Measurements from ENCODE around the gene SORCS3. TPM values are rescaled to one million over a fixed set of nuclear protein-coding genes. Genes with fewer than 3 reads are reported as not detected.

Gene SORCS3
- polyA plus RNA-seq, 4 donors = 3.2 to 4.0 (median 3.7) TPM

DNA sequence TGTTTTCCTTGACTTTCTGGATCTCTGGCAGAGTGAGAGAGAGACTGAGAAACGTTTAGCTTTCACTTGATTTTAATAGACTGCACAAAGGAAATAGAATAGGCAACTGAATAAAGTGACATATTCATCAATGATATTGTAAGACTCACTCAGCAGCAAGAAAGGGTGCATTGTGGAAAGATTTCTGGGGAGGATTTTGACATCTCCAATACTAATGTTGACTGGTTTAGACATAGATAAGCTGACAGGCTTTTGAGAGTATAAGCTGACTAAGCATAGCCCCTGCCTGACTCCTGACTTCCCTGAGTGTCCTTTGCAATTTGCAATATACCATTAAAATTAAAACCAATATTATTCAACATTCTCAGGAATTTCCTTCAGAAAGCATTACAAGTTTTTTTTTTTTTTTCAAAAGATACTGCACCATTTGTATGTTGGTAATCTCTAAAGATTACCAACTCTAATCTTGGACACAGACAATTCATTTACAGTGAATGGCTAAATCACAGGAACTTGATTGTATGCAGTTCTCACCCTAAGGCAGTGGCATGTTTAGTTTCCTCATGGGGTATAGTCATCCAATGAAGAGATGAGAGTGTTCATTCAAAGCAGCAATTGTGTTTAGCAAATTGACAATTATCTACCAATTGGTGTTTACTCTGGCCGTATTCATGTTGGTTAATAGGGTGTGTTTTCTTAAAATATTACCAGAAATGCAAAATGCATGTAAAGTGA is 325.6 kb downstream of the SORCS3 start:
- no peak for DNase-seq (ENCODE audit: low read depth in 4 of 4, low spot score in 3 of 4)

- no peak for DNase-seq (ENCODE audit: low read depth in 4 of 4, low spot score in 3 of 4)
Observed at GRCh38 chr10:104980368-104980767, 339.3 kb downstream of the SORCS3 start.

DNA sequence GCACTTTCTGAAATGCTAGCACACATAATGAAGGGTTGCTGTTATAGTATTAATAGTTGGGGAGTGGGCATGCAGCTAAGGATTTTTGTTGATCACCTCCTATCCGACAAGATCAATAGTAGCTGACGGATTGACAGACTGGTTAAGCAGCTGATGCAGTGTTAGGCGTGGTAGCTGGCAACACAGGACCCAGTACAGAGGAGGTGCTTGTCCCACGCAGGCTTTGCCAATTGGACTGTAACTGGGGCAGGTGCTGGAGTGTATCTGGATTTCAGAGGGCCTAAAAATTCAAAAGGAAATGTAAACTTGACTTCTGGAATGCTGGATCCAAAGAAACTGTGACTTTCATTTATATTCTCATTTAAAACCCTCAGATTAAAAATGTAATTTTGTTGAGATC is 340.9 kb downstream of the SORCS3 start:
- no peak for DNase-seq (ENCODE audit: low read depth in 4 of 4, low spot score in 3 of 4)

GRCh38 chr10:104988686-104989085 is 347.6 kb downstream of the SORCS3 start:
- no peak for DNase-seq (ENCODE audit: low read depth in 4 of 4, low spot score in 3 of 4)

DNA sequence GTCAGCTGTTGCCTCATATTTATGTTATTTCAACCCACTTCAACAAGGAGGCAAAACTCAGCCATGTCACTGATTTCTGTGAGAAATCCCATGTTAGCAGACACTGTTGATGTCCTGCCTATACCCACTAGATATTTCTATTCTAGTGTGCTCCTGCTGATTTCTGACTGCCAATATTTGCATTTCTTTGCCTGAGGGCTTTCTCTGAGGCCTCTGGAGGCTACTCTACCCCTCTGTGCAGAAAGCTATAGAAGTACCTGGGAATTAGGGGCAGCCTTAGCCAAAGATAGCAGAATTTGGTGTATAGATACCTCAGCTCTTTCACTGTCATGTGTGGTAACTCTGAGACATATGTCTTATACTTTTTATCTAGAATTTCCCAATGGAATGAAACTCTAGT is 348.8 kb downstream of the SORCS3 start:
- no peak for DNase-seq (ENCODE audit: low read depth in 4 of 4, low spot score in 3 of 4)

DNA sequence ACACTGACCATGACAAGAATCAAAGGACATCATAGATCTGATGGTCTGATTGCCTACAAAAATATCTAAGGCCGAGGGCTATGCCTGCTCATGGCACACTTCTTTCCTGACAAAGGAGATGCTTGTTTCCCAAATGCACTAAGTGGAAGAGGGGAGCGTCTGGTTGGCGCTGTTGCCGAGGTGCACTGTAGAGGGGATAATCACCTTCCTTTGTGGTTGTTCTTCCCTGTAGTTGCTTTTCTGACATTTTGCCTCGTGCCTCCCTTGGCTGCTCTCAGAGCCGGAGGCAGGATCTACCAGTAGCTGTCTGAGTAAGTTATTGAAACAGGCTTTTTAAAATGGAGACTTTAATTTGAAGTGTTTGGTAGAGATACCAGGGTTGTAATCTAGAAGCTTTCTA is 352.0 kb downstream of the SORCS3 start:
- no peak for DNase-seq (ENCODE audit: low read depth in 4 of 4, low spot score in 3 of 4)

- DNase-seq (ENCODE audit: low read depth in 4 of 4, low spot score in 3 of 4) = no peak
Observed at GRCh38 chr10:105001269-105001668, 360.2 kb downstream of the SORCS3 start.

DNA sequence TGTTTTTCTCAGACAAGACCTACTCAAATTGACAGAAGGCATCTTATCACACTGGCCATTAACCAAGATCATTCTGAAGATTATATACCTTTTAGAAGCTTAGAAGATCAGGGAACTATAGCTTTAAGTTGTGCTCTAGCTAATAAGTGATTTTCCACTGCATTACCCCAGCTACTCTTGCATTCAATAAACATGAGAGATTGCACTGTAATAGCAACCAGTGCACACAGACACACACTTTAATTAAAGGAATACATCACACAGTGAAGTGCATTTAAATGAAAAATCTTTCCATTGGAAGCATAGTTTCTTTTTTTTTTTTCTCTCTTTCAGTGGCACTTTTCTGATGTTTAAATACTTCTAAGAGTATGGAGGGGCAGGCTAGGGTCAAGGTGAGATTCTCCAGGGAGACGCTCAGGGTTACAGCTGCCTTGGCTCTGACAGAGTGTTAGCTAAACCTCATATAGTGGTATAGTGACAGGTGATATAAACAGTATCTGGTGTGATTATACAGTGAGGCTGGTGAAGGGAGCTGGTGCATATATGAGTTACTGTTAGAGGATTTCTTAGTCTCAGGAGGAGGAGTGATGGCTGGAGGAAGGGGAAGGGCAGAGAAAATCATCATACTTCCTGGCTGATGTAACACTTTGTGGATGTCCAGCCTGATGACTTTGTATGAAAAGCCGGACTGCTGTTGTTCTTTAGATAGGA is 369.5 kb downstream of the SORCS3 start:
- no peak for DNase-seq (ENCODE audit: low read depth in 4 of 4, low spot score in 3 of 4)

GRCh38 chr10:105017116-105017515 is 376.0 kb downstream of the SORCS3 start:
- no peak for DNase-seq (ENCODE audit: low read depth in 4 of 4, low spot score in 3 of 4)

DNA sequence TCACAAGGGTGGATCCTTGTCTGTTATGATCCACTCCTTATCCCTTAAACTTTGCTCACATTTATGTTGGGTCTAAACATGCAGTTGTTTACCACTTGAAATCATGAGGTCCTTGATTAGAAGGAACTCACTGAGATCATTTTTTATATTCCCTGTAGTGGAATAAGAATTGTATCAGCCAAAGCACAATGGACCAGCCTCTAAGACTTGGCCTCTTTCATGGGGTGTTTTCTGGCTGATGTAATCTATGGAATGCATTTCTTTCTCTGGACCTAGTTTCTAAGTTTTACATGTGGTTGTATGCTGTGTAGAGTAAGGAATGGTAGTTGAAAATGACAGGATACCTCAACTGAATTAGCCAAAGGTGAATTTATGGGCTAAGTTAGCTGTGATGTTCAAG is 376.6 kb downstream of the SORCS3 start:
- no peak for DNase-seq (ENCODE audit: low read depth in 4 of 4, low spot score in 3 of 4)

DNA sequence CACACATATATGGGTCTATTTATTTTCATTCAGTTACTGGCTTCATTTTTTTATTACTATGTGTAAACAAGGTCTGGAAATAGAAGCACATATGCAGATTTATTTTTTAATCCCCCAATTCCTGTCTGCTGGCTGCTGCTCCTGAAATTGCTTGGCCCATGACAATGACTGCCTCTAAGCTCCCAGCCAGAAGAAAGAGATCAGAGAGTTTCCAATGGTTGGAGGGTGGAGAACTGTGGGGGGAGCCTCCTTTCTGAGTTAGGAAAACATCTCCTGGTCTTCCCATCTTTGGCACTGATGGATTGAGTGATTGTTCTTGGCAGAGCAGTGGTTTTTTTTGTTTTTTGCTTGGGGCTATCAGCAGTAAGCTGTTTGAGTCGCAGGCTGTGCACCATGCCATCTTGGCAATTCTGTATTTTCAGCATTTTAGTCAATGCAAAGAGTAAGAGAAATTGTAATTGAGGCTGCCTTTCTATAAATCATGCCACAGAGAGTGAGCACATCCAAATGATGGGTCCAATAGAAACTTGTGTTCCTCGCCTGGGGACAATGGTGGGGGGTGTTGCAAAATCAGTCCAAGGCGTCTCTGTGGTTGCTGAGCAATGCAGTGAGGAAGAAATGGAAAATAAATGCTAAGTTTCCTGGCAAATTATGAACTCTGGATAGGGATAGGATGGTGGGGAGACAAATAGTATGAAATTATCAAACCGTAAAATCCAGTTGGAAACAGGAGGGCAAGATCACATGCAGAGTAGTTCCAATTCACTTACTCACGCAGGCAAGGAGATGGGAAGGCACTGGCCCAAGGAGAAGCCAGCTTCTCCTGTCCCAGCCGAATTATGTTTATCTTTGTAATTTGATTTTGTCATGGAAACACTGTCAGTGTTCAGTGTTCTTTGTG is 382.4 kb downstream of the SORCS3 start:
- DNase-seq (ENCODE audit: low read depth in 4 of 4, low spot score in 3 of 4) = no peak

- no peak for DNase-seq (ENCODE audit: low read depth in 4 of 4, low spot score in 3 of 4)
Observed at GRCh38 chr10:105024184-105024583, 383.1 kb downstream of the SORCS3 start.

DNA sequence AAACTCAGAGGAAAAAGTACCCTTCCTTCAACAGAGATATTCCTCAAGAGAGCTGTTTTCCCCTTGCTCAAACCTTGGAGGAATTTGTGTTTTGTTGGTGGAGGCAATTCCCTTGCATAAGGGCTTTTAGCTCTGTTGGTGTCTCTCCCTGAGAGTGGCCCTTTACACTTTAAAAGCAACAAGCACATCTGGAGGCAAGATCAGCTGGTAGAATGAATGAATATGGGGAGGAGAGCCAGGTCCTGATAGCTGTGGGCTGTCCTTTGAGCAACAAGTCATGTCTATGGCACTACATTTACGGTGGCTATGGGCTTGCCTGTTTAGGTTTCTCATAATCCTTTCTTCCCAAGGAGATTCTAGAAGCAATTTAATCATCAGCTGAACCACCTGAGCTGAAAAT is 384.0 kb downstream of the SORCS3 start:
- no peak for DNase-seq (ENCODE audit: low read depth in 4 of 4, low spot score in 3 of 4)

- DNase-seq (ENCODE audit: low read depth in 4 of 4, low spot score in 3 of 4) = no peak
Observed at GRCh38 chr10:105026566-105026965, 385.5 kb downstream of the SORCS3 start.

DNA sequence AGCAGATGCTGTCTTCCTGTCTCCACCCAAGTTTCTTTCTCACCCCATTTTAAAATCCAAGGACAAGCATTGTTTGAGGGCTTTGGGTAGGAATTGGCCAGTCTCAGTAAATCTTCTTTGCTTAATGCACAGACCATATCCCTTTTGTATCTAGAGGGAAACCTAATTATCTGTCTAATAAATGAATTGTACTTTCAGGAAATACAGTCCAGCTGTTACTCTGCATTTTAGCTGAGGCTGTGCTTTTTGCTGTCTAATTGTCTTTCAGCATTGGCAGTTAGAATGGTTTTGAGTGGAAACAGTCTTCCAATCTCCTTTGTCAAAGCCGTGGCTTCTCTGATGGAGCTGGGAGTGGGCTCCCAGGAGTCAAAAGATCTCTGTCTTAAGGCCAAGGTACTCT is 388.2 kb downstream of the SORCS3 start:
- peak in 1 of 4 donors; percentile 28 for DNase-seq (ENCODE audit: low read depth in 4 of 4, low spot score in 3 of 4)

DNA sequence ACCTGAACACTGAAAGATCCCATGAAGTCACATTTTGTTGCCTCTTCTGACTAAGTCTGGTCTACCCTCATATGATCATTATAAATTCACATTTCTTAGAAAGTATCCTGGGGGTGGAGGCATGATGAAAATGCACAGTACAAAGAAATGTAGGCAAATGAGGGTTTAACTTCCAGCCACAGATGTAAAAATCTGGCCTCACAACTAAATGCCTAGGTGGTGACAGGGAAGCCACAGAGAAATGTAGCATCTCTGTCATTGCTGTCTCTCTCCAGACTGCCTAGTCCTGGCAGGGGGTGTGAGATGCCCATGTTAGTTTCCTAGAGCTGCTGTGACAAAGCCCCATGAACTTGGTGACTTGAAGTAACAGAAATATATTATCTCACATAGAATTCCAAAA is 395.9 kb downstream of the SORCS3 start:
- no peak for DNase-seq (ENCODE audit: low read depth in 4 of 4, low spot score in 3 of 4)

GRCh38 chr10:105041956-105042355 is 400.9 kb downstream of the SORCS3 start:
- DNase-seq (ENCODE audit: low read depth in 4 of 4, low spot score in 3 of 4) = no peak

- DNase-seq (ENCODE audit: low read depth in 4 of 4, low spot score in 3 of 4) = no peak
Observed at GRCh38 chr10:105042906-105043552, 401.9 kb downstream of the SORCS3 start.

DNA sequence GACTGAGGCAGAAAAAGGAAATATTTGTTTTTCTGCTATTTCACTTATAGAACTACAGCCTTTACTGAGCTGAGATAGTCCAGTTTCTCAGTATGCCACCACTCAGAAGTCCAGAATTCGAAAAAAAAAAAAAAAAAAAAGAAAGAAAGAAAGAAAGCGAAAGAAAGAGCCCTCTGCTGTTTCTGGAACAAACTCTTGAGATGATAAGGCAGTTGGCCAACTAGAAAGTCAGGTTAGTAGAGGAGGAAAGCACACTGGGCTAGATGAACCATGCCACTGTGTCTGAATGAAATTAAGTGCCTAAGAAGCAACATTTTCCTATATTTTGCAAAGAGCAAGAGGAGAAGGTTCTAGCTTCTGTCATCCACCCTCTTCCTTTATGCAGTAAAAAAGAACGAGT is 403.8 kb downstream of the SORCS3 start:
- DNase-seq (ENCODE audit: low read depth in 4 of 4, low spot score in 3 of 4) = no peak

- DNase-seq (ENCODE audit: low read depth in 4 of 4, low spot score in 3 of 4) = no peak
Observed at GRCh38 chr10:105056413-105056812, 415.3 kb downstream of the SORCS3 start.

DNA sequence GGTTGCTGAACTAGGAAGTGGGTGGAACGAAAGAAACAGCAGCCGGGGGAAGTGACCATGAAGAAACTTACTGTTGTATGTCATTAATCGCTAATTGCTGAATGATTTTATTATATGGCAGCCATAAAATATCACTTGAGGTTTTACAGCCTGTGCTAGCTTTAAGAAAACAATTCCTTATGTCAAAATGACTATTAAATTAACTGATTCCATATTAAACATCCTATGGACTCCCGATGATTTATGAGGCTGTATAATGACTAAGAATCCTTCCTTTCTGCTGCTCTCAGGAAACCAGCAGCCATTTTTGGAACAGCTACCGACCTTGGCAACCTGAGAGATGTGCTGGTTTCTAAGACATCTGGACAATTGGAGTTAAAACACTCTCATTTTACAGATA is 421.9 kb downstream of the SORCS3 start:
- peak in 3 of 4 donors; percentile 32 to 37 (median 35) for DNase-seq (ENCODE audit: low read depth in 4 of 4, low spot score in 3 of 4)
